ENCODE results near the gene GATB.

DNA sequence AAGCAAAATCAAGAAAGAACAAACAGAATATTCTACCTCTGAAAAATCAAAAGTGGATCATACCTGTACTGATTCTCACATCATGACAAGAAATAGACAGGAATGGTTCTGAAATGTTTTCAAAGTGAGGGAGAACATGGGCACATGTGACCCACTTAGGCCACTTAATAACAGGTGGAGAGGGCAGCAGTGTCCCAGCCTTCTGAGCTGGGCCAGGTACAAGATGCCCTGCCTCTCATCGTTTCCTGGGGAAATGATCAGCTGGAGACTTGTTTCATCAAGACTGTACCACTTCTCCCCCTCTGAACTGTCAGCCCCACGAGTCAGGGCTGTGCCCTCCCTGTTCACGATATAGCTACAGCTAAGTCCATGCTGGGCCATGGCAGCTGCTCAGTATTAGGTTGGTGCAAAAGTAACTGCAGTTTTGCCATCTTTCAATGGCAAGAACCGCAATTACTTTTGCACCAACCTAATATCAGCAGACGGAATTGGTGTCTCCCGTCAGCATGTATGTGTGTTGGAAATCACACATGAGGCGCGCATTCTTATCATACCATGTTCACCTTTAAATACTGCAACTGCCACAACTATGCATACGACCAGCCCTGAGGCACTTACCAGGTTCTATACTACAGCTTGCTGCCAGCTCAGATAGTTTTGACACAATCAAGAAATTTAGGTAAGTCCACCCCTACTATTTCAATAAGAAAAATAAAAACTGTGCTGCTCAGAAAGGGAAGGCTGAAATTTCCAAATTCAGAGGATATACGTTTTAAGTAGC, 71.4 kb downstream of the GATB start:
- TF ChIP-seq POLR2A (IDR thresholded peaks at IDR 0.05; ENCODE audit: low read length), result no peak
- no peak for TF ChIP-seq GATA1 (IDR thresholded peaks at IDR 0.05; ENCODE audit: low read depth, low read length)
